K562 (cell line): ENCODE data around the gene C1orf21. TPM values are rescaled to one million over a fixed set of nuclear protein-coding genes. Genes with fewer than 3 reads are reported as not detected.

Source experiments
- ATAC-seq: fragments of 200-7000 bp; cut with Tn5 transposase; 3 replicates; pipeline ENCODE4 v1.9.1; 2020; ENCODE audit warnings: moderate library complexity
- BruUV-seq: library from RNA; stranded (reverse); fragments of 400-500 nt; replicated peaks from 2 replicates; lab custom pipeline; 2021; lab: Mats Ljungman, UMichigan
- CTCF ChIA-PET: fragments of 300-600 bp; formaldehyde crosslinking; extraction: SDS; loops from one replicate; lab custom pipeline; 2021; ENCODE audit warnings: low intra/inter-chr PET ratio; lab: Yijun Ruan, JAX
- POLR2A ChIA-PET: fragments of 300-600, 350-650 bp; sonication (Branson Sonifier 250); formaldehyde crosslinking; extraction: SDS; loops from one replicate; lab custom pipeline; 2021; ENCODE audit warnings: antibody characterized with exemption, inconsistent platforms; lab: Yijun Ruan, JAX
- DNase-seq, 4 experiments: peaks; one replicate each; pipeline versions ENCODE4 v3.0.0 to v3.0.0-alpha.2; 2011 to 2018; ENCODE audit warnings: low spot score in 3 of 4, mixed read lengths in 3 of 4; ENCODE audit errors: extremely low read depth in 1 of 4
- FAIRE-seq: peaks from 2 replicates; lab custom pipeline; 2011; peaks lifted over from hg19 to GRCh38; lab: Jason Lieb, UNC
- H2AFZ ChIP-seq: 2 replicates; pipeline ENCODE4 v1.6.0; 2011; ENCODE audit warnings: low read depth, low read length, control low read depth, inconsistent platforms
- H3K27ac ChIP-seq: fragments of 200-600 bp; 3 replicates; pipeline ENCODE4 v1.8.0; 2011; ENCODE audit warnings: low read depth, mild to moderate bottlenecking, control low read depth, inconsistent platforms, low read length, moderate library complexity, mixed read lengths; ENCODE audit errors: extremely low read depth
- H3K27me3 ChIP-seq, 2 experiments: fragments of 300-600 bp in 1 of 2; 2 replicates in 1 of 2; 3 replicates in 1 of 2; pipeline versions ENCODE4 v1.6.0 to v1.8.0; 2011; ENCODE audit warnings: inconsistent platforms in 2 of 2, low read length in 2 of 2, mild to moderate bottlenecking in 1 of 2, mixed read lengths in 1 of 2, moderate library complexity in 1 of 2; ENCODE audit not compliant: control insufficient read depth in 2 of 2, insufficient read depth in 2 of 2
- H3K36me3 ChIP-seq: fragments of 300-600 bp; 3 replicates; pipeline ENCODE4 v1.8.0; 2011; ENCODE audit warnings: mild to moderate bottlenecking, low read length, inconsistent platforms; ENCODE audit not compliant: control insufficient read depth, insufficient read depth
- H3K4me1 ChIP-seq, 2 experiments: fragments of 200-600 bp in 1 of 2; replicated peaks in 1 of 2; 2 replicates in 1 of 2; 3 replicates in 1 of 2; pipeline versions ENCODE4 v1.5.1 to v1.8.0; 2011; ENCODE audit warnings: inconsistent platforms in 2 of 2, low read length in 2 of 2, mild to moderate bottlenecking in 1 of 2, mixed read lengths in 1 of 2, moderate library complexity in 1 of 2; ENCODE audit not compliant: control insufficient read depth in 2 of 2, insufficient read depth in 2 of 2
- H3K4me2 ChIP-seq: 2 replicates; pipeline ENCODE4 v1.6.1; 2011; ENCODE audit warnings: low read length, control low read depth, inconsistent platforms, mixed read lengths; ENCODE audit not compliant: insufficient read depth
- H3K4me3 ChIP-seq: fragments of 200-600 bp; sonication (generic), shearing (Covaris generic); 2 replicates; pipeline ENCODE4 v1.5.1; 2016; ENCODE audit warnings: control low read depth, inconsistent platforms
- H3K79me2 ChIP-seq: fragments of 200-600 bp; 3 replicates; pipeline ENCODE4 v1.8.0; 2011; ENCODE audit warnings: low read length, inconsistent platforms; ENCODE audit not compliant: control insufficient read depth, insufficient read depth
- H3K9ac ChIP-seq, 2 experiments: 2 replicates each; pipeline versions ENCODE4 v1.6.0 to v1.6.1; 2011; ENCODE audit warnings: low read depth in 2 of 2, low read length in 2 of 2, control low read depth in 1 of 2, inconsistent platforms in 1 of 2, mild to moderate bottlenecking in 1 of 2, mixed read lengths in 1 of 2; ENCODE audit not compliant: insufficient read depth in 1 of 2
- H3K9me1 ChIP-seq: one replicate; pipeline ENCODE4 v1.6.0; 2011; ENCODE audit warnings: inconsistent platforms, mild to moderate bottlenecking, low read length, moderate library complexity; ENCODE audit not compliant: control insufficient read depth, insufficient read depth
- H3K9me3 ChIP-seq: replicated peaks from 2 replicates; pipeline ENCODE4 v1.5.1; 2011; ENCODE audit warnings: low read depth, low read length, inconsistent platforms; ENCODE audit not compliant: control insufficient read depth, insufficient read depth
- H4K20me1 ChIP-seq: replicated peaks from 2 replicates; pipeline ENCODE4 v1.6.1; 2011; ENCODE audit warnings: low read length, inconsistent platforms, mixed read lengths; ENCODE audit not compliant: control insufficient read depth, insufficient read depth
- BRD9 ChIP-seq: fragments of 450-650 bp; IDR thresholded peaks from 2 replicates; pipeline ENCODE4 v1.6.1; 2018; ENCODE audit warnings: low read depth; ENCODE audit not compliant: partially characterized antibody
- CREBBP ChIP-seq: IDR thresholded peaks from one replicate; pipeline ENCODE4 v1.6.1; 2012; ENCODE audit warnings: low read depth, mild to moderate bottlenecking, control low read depth, inconsistent platforms, low read length
- MEIS2 ChIP-seq: fragments of 450-650 bp; IDR thresholded peaks from 2 replicates; pipeline ENCODE4 v1.6.1; 2014; ENCODE audit warnings: mild to moderate bottlenecking; ENCODE audit not compliant: partially characterized antibody
- WGBS: fragments of 100-300 bp; shearing (Covaris generic); methylation state at CpG from one replicate; pipeline ENCODE4 v1.1.6; 2016; ENCODE audit warnings: low coverage, mixed read lengths; ENCODE audit not compliant: insufficient coverage; ENCODE audit errors: missing lambda C conversion rate; 5-methylcytosine and 5-hydroxymethylcytosine counted together
- in situ Hi-C: fragments of 300-500 bp; cut with MboI; formaldehyde crosslinking; loops from 4 replicates; pipeline ENCODE4 v1.15.0; 2018; ENCODE audit warnings: inconsistent platforms, mixed read lengths
- intact Hi-C: fragments of 100-400 bp; cut with micrococcal nuclease; formaldehyde crosslinking; loops from 2 replicates; pipeline ENCODE4 v1.14.2; 2022
- polyA plus RNA-seq, 8 experiments: library from polyadenylated mRNA; depleted of rRNA in 4 of 8; stranded (reverse) in 5 of 8; unstranded in 3 of 8; fragments of >200 nt; fragmentation: Nextera tagmentation in 2 of 8; fragmentation: Illumina TruSeq in 1 of 8; extraction: Ambion mirVana in 2 of 8; extraction: Trizol in 1 of 8; gene quantifications; 2 replicates each; pipeline versions ENCODE4 v1.2.1 to v1.2.3, GENCODE V29; 2011 to 2014; ENCODE audit warnings: inconsistent platforms in 1 of 8, missing spikeins in 1 of 8
- total RNA-seq, 7 experiments: library from RNA; depleted of rRNA in 6 of 7; stranded (reverse); fragments of >200 nt in 6 of 7; fragmentation: Illumina TruSeq in 2 of 7; extraction: Trizol in 2 of 7; gene quantifications; 2 replicates each; pipeline versions ENCODE4 v1.2.1 to v1.2.3, GENCODE V29; 2011 to 2021; ENCODE audit warnings: low replicate concordance in 1 of 7
- TF ChIP-seq, protein P1 (sequence below): IDR thresholded peaks from 3 replicates; pipeline ENCODE4 v1.6.1; 2011; ENCODE audit warnings: borderline replicate concordance, mild to moderate bottlenecking; ENCODE audit not compliant: insufficient read length, insufficient read depth
- TF ChIP-seq, protein P2 (sequence below): fragments of 450-650 bp; formaldehyde crosslinking; IDR thresholded peaks from 2 replicates; pipeline ENCODE4 v1.4.0; 2022; ENCODE audit warnings: mild to moderate bottlenecking, moderate library complexity

Gene C1orf21
- total and polyA plus RNA-seq, 9 of the 15 experiments (the other 6 are each of a cell fraction or from before 2014, with no cell fraction given) = under 0.01 to 0.31 (median 0.07) TPM

DNA sequence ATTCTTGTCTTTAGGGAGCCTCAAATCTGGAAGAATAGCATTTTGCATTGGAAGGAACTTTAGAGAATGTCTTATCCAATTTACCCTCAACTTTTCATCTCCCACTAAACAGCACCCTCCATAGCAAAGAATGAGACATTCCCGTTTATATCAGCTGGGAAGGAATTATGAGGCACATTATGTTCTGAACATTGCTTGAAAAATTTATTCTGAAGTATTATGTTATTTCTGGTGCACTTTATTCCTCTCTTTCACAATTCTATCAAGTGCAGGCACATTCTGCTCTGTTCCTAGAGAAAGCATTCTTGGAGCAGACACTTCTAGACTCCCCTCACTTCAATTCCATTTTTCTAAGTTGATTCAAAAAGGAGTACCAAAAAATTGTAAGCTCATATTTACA, 220.0 kb downstream of the C1orf21 start:
- Histone ChIP-seq H3K27ac (no peak overlapping the region), H3K4me3 (no peak overlapping the region), H3K79me2 (no peaks in the 10 kb centered on the region), H3K36me3 (no peaks in the 10 kb centered on the region), H3K9ac (no peak overlapping the region), H3K27me3 (no peaks in the 10 kb centered on the region), H2AFZ (no peak overlapping the region), H4K20me1 (no peaks in the 10 kb centered on the region), H3K4me2 (no peak overlapping the region), H3K9me3 (no peaks in the 10 kb centered on the region), H3K4me1 (no peaks in the 10 kb centered on the region; a peak in 1 of 5 replicates), H3K9me1 (no peaks in the 10 kb centered on the region)
- TF ChIP-seq BRD9 = no peak
- no peak for ATAC-seq
- no TSS peak for BruUV-seq
- CTCF ChIA-PET = no interaction called here
- FAIRE-seq = no peak
- DNase-seq = no peak
- POLR2A ChIA-PET = no interaction called here
- in situ Hi-C loops (no loop called here), intact Hi-C loops (no loop called here)
- WGBS = 0% methylated on average over 1 of the region's 1 CpG

DNA sequence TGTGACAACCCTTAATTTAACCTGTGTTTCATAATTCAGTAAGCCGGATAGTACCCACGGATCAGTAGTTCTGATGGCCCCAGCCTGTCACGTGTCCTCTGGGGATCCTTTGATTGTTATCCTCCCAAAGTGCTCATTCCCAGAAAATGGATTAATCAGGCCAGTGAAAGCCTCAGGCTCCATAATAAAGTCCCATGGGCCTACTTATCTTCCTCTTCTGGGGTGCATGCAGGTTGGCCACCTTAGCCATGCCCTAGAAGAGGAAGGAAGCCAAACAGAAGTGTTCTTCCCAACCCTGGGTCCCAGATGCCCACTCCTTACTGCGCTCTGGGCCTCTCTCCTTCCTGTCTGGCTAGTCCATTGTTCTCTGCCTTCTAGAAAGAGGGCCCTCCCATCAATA, 221.8 kb downstream of the C1orf21 start:
- DNase-seq = no peak
- Histone ChIP-seq H2AFZ (no peak overlapping the region), H3K27me3 (no peaks in the 10 kb centered on the region), H3K4me1 (no peaks in the 10 kb centered on the region; a peak in 1 of 5 replicates), H3K79me2 (no peaks in the 10 kb centered on the region), H3K36me3 (no peaks in the 10 kb centered on the region), H4K20me1 (no peaks in the 10 kb centered on the region), H3K9ac (no peak overlapping the region), H3K9me3 (no peaks in the 10 kb centered on the region), H3K9me1 (no peaks in the 10 kb centered on the region), H3K4me2 (no peak overlapping the region), H3K27ac (no peak overlapping the region), H3K4me3 (no peak overlapping the region)
- intact Hi-C loops = no loop called here
- ChIA-PET CTCF (no interaction called here), POLR2A (no interaction called here)
- TF ChIP-seq, protein P1, sequence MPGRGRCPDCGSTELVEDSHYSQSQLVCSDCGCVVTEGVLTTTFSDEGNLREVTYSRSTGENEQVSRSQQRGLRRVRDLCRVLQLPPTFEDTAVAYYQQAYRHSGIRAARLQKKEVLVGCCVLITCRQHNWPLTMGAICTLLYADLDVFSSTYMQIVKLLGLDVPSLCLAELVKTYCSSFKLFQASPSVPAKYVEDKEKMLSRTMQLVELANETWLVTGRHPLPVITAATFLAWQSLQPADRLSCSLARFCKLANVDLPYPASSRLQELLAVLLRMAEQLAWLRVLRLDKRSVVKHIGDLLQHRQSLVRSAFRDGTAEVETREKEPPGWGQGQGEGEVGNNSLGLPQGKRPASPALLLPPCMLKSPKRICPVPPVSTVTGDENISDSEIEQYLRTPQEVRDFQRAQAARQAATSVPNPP = no peak
- TF ChIP-seq CREBBP = no peak
- no peak for TF ChIP-seq MEIS2
- TF ChIP-seq, protein P2, sequence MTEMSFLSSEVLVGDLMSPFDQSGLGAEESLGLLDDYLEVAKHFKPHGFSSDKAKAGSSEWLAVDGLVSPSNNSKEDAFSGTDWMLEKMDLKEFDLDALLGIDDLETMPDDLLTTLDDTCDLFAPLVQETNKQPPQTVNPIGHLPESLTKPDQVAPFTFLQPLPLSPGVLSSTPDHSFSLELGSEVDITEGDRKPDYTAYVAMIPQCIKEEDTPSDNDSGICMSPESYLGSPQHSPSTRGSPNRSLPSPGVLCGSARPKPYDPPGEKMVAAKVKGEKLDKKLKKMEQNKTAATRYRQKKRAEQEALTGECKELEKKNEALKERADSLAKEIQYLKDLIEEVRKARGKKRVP (CRISPR knock-in tag) = no peak
- BruUV-seq = no TSS peak
- WGBS = 3% methylated on average over 4 of the region's 4 CpGs
- ATAC-seq = no peak
- FAIRE-seq = no peak
- in situ Hi-C loops = no loop called here
